GM19372 (cell line): ENCODE data around the gene ABCB11.
"Not testable (repeated sequence)": the region's sequence is repeated elsewhere in the genome, so short reads cannot be mapped to it uniquely, and the experiment has no call there.

Experiments
- ATAC-seq: cut with Tn5 transposase; IDR thresholded peaks from one replicate; pipeline ENCODE4 v1.9.1; 2021; ENCODE audit warnings: mild to moderate bottlenecking, low read depth, moderate library complexity; ENCODE audit not compliant: unreplicated experiment

ABCB11 gene

DNA sequence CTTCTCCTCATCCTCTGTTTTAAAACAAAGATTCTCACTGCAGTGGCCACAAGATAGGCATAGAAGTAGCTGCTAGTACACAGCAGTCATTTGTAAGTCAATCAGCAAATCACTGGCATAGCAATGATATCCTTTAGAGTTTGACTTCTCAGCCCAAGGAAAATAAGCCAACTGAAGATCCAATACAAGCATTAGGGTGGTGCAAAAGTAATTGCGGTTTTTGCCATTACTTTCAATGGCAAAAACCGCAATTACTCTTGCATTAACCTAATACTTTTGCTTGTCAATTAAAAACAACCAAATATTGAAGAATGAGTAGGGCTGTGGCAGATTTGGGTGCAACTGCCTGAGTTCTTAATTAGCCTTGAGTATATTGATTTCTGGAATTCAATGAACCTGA is 127.2 kb downstream of the ABCB11 start:
- ATAC-seq, result no peak

DNA sequence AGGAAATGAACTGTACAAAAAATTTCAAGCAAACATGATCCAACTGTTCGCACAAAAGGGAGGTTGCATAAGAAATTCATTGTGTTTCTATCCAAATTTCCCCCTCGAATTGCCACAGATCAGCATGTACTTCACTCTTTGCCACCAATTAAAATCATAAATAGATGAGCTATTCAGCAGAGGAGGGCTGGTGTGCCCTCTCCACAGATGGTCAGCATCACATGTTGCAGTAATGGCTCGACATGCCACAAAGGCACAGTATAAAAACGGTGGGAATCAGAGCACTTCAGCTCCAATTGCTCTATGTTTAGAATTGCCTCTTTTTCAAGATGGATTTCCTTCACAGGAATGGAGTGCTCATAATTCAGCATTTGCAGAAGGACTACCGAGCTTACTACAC is 130.1 kb downstream of the ABCB11 start, which contains the start of gene G6PC2:
Gene G6PC2, plus strand, starts transcription at position 289 of the 400 bp plus-strand sequence. Its CDS starts 41 bp downstream, at position 330.
- no peak for ATAC-seq

DNA sequence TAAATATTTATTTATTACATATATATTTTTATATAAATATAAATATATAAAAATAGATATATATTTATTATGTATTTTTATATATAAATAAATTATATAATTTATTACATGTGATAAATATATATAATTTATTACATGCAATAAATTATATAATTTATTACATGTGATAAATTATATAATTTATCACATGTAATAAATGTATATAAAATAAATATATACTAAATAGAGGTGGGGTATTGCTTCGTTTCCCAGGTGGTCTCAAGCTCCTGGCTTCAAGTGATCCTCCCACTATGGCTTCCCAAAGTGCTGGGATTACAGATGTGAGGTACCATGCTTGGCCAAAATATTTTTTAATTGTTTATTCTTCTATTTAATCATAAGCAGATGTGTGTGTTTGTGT is 133.7 kb downstream of the ABCB11 start:
- no peak for ATAC-seq

DNA sequence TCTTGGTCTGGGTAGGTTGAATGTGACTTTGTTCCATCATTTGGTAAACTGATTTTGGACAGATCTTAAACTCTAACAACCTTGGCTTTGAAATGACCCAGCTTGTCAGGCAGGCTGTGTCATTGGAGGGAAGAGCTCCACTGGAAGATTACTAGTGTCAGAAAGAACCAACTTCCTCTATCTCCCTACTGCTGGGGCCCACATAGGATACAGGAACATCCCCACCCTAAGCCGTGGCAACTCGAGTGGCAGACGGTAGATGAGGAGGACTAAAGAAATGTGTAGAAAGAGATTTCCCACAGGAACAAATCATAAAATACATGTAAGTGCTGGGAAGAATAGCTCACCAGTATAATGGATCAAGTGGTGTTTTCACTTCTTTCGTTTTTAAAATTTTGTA is 134.3 kb downstream of the ABCB11 start:
- ATAC-seq, result no peak

DNA sequence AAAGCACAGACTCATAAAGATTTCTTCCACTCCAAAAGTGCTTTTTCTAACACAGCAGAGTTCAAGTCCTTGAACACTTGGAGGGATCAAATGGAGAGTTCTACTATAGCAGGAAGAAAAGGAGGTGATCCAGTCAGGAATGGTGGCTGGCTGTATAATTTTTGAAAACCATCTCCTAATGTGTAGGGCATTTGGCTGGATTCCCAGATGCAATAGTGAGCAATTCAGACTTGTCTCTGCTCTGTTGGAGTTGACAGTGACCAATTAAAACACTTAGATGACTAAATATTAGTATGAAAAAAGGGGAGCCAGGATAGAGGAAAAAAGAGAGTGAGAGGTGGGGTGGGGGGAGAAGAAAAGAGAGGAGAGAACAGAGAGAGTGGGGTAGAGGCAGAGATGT is 135.4 kb downstream of the ABCB11 start:
- no peak for ATAC-seq

DNA sequence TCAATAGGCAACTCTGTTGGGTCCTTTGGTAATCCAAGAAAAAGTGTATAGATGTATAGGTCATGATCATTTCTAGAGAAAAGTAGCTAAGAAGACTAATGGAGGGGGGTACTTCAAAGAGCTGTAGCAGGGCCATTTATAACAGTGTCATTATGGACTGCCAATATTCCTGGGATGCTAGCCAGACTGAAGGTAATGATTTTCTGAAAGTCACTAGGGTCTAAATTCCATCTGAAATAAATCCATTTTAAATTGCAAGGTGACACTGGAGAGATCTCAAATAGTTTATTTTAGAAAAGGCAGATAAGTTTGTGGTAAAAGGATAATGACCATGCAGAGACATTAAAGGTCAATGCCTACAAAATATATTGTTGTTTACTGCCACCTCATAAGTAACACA is 136.4 kb downstream of the ABCB11 start:
- no peak for ATAC-seq

DNA sequence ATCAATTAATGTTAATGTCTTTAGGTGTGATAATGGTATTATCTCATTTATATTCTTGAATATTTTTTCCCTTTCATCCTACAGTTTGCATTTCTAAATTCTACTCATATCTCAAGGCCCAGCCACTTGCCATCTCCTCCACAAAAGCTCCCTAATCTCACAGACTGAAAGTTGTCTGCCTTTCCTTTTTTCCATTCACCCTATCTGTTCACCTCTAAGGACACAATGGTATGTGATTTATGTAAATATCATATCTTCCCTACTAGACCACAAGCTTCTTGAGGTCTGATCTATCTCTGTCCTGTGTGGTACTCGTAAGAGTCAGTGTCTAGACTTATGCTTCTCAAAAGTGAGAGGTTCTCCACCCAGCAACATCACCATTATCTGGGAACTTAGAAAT is 137.0 kb downstream of the ABCB11 start:
- no peak for ATAC-seq

DNA sequence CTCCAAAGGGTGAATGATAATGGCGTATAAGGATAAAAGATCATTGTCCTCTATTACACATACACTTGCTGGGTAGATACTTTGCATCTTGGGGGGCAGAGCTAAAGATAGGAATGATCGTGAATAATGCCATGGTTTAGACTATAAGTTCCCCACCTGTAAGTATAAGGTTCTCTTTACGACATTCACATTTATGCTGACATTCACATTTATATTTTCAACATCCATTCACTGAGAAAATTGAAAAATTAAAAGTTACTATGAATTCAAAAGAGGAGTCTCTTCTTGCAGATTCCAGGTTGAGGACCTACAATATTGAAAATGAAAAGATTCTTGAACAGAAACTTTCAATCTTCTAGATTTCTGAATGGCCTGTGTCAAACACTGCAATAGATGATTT is 138.8 kb downstream of the ABCB11 start:
- ATAC-seq, result no peak

DNA sequence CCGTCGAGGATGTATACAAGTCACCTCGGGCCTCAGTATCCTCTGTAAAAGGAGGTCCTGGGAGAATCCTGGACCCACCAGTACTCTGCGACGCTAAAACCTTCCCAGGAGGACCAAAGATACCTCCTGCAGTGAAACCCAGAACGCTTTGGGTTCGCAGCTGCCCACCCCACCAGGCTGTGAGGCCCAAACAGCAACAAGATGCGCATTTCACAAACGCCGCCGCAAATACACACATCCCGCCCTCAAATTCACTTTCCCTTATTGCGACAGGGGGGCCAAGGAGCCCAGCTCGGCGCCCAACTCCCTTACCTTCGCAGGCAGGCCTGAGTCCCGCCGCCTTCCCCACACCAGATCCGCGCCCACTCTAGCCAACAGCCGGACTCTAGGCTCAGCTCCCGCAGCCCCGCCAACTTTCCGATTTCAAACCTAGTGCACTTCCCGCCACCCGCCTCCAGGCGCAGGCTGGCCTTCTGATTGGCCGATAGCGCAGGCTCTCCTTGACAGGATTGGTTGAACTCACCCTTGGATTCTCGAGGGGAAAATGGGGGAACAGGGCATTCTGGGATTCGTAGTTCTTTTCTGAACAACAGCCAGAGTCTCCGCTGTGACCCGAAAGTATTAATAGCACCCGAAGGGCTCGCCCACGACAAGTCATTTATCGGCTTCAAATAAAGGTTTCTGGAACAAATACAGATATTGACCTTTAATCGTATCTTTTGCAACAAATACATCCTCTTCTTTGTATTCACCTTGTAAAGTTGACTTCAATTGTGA is 140.9 kb downstream of the ABCB11 start, which contains the start of gene SPC25:
Gene SPC25, minus strand, starts transcription at position 425 of the 777 bp plus-strand sequence. CDS start 911 bp downstream, outside the sequence.
- peak; percentile 100 for ATAC-seq

DNA sequence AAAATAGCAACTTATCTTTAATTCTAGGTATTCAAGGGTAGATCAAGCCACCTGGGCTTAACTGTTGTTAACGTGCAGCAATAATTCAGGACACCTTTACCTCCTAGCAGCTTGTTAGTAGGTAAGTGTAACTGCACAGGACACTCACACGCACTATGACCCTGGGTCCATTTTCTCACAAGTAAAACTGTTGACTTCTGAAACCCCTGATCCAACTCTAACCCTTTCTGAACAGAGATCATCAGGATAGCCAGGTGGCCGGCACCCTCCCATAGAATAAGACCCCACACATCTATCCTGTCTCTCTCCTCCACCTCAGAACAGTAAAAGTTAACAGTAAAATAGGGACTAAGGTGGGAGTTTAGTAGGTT is 141.5 kb downstream of the ABCB11 start:
- ATAC-seq, result no peak

DNA sequence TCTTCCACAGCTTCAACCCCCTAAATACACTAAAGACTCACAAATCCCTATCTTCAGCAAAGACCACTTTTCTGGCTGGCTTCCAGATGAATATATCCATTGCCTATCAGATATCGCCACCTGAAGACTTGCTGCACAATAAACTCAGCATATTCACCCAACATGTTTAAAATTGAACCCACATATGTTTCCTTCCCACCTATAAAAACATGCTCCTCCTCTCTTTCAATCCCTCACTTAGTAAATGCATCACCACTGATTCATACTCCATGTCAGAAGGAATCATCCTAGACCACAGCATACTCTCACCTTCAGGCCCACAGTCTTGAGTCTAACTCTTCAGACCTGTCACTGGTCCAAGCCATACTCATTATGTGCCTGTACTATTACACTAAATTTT is 146.1 kb downstream of the ABCB11 start:
- no peak for ATAC-seq

DNA sequence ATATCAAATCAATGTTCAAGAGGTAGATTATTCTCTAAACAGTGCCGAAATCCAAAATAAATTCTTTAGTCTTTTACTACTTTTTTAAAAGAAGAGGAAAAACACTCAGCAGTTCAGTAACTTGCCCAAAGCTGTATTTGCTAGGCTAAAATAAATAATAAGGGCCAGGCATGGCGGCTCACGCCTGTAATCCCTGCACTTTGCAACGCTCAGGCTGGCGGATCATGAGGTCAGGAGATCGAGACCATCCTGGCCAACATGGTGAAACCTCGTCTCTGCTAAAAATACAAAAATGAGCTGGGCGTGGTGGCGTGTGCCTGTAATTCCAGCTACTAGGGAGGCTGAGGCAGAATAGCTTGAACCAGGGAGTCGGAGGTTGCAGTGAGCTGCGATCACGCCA is 149.0 kb downstream of the ABCB11 start:
- not testable (repeated sequence) for ATAC-seq

DNA sequence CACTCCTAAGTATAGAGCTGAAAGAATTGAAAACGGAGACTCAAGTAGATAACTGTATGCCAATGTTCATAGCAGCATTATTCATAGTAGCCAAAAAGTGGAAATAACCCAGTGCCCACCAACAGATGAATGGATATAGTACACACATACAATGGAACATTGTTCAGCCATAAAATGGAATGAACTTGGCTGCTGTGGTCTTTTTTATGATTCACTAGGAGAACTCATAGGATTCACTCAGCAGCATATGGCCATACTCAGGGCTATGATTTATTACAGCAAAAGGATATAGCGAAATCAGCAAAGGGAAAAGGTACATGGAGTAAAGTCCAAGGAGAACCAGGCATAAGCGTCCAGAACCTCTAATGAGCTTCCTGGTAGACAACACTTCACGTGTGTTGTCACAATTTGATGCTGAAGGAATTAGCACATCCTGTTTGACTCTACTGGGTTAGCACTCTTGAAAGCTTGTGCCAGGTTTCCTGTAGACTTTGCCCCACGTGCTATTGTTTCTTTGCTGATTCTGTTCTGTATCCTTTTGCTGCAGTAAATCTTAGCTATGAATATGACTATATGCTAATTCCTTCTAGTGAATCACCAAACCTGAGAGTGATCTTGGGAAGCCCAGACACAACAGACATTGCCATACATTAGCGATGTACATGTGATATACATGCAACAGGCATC is 156.6 kb downstream of the ABCB11 start:
- ATAC-seq, result no peak

DNA sequence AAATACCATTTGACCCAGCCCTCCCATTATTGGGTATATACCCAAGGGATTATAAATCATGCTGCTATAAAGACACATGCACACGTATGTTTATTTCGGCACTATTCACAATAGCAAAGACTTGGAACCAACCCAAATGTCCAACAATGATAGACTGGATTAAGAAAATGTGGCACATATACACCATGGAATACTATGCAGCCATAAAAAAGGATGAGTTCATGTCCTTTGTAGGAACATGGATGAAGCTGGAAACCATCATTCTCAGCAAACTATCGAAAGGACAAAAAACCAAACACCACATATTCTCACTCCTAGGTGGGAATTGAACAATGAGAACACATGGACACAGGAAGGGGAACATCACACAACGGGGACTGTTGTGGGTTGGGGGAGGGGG is 160.3 kb downstream of the ABCB11 start:
- ATAC-seq, result not testable (repeated sequence)
